Measurements from ENCODE around the gene FAM193B. TPM values are rescaled to one million over a fixed set of nuclear protein-coding genes. Genes with fewer than 3 reads are reported as not detected.
"Not testable (repeated sequence)": the region's sequence is repeated elsewhere in the genome, so short reads cannot be mapped to it uniquely, and the experiment has no call there.

Gene FAM193B
- total RNA-seq, 1 donor from 2014 or later, result 43.8 TPM

DNA sequence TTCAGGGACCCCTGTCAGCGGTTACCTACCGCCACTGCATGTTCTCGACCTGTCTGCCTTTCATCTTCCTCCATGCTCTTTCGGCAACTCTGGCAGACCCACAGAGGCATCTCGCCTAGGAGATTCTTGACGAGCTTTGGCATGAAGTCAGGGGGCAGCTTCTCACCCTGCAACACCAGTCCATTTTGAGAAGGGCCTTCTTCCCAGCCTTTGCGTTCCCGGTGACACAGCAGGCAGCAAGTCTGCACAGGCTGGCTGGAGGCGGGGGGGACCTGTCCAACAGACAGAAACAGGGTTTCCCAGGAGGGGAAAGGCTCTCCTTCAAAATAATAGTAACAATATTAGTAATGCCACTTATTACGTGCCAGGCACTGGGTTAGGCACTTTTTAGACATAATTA, 15.5 kb downstream of the FAM193B start:
- no peak for DNase-seq (ENCODE audit: low spot score)

DNA sequence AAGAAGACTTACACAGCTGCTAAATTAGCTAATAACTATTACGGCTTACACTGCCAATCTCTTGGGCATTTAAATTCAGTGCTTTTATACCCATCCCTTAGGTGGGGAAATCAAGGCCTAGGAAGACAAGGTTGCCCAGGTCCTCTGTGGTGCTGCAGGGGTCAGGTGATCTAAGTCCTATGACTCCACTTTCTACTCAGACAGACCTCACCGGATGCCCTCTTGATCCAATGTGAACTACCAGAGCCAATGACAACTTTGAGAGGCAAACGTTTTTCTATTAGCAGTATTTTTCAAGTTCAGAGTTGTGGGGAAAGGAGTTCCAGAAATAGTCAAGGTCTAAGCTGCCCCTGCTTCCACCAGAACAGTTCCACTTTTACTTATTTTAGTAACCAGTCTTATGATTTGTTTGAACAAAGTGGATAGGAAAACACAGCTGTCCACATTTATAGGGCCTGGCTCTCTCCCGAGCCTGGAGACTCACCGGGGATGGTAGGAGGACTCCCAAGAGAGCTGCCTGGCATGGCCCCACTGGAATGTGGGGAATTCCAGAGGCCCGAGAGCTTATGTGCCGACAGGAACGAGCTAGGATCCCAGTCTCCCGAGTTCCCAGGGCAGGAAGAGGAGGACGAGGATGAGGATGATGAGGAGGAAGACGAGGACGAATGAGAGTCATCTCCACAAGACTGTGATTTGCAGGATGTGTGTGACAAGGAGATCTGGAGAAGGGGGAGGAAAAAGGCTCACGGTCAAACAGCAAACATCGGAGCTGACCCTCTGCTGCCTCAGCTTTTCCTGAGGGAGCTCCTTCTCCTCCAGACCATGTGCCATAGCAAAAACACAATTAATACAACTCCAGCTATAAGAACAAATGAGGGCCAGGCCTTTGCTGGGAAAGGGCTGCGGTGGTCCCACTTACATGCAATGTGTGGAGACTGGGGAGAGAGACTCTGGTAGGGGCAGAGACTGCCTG, 16.7 kb downstream of the FAM193B start:
- peak; percentile 72 for DNase-seq (ENCODE audit: low spot score)

DNA sequence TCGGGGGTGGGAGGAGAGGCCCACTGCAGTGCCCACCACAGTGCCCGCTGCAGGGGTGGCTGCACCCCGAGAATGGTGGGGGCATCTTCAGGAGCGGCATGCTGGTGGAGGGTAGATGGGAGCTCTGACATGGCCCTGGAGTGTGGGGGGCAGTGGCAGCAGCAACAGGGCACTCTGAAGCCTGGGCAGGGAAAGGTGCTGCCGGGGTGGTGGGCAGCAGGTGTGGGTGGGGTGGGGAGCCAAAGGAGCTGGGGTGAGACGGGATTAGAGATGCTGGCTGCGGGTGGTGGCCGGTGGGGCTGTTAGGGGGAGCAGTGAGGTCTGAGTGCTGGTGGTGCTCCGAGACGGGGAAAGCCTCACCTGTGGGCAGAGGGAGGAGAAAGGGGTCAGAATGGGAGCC, 18.0 kb downstream of the FAM193B start:
- DNase-seq (ENCODE audit: low spot score), result no peak

DNA sequence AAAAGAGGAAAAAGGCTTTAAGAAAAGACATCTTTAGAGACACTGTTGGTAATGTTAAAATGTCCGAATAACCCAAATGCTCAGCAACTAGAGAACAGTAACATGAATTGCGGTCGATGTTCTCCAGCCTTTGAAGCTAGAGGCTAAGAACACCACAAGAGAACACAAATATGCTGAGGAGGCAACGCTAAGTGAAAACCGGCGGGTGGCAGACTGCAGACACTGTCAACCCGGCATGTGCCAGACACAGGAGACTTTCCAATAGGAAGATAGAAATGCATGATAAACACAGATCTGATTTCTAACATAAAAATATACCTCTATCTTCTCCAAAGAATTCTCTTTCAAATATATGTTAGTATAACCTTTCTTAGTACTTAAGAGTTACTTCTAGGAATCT, 19.2 kb downstream of the FAM193B start:
- no peak for DNase-seq (ENCODE audit: low spot score)

DNA sequence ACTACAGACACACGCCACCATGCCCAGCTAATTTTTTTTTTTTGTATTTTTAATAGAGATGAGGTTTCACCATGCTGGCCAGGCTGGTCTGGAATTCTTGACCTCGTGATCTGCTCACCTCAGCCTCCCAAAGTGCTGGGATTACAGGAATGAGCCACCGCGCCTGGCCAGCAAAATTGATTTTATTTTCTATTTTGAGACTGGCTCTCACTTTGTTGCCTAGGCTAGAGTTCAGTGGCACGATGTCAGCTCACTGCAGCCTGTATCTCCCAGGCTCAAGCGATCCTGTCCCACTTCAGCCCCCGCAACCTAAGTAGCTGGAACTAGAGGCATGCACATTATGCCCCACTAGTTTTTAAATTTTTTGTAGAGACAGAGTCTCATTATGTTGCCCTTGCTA, 19.9 kb downstream of the FAM193B start:
- DNase-seq (ENCODE audit: low spot score), result not testable (repeated sequence)

DNA sequence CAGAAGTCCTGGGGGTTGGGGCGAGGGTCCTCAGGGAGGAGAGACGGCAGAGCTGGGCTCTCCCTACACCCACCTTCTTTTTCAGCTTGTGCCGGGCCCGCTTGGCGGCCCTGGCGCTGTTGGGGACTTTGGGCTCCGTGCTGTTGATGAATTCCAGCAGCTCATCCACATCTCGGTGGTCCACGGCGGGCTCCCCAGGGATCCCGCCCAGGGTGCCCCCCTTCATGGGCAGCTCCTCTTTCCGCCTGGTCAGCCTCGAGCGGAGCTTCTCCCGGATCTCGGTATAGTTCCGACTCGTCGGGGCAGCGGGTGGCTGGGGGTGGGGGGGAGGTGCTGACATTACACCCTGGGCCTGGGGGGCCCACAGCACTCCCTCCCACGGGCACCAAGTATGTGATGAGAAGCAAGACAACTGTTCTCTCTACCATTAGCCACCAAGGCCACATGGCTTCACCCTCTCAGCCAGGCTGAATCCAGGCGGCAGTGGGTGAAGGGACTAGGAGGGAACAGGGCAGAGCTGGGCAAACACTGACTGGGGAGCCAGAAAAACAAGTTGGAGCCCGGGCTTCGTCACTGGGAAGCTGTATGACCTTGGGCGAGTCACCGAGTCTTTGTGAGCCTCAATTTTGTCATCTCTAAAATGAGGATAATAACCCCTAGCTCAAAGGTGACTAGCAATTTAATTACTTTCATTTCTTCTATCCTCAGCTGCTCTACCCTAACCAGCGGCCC, 23.0 kb downstream of the FAM193B start:
- no peak for DNase-seq (ENCODE audit: low spot score)

DNA sequence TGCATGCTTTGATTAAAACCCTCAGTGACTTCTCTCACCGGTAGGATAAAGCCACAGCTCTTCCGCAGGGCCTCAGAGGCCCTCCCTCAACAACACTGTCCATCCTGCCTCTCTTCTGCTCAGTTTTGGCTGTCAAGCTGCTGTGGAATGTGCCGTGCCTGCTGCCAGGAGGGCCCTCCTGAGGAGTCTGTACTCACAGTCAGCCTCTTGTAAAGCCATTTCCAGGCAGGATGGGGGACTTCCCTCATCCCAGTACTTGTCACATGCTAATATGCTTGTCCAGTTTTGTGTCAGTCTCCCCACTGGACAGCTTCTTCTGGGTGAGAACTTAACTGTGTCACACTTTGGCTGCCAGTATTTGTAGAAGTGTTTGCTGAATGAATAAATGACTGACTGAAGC, 23.7 kb downstream of the FAM193B start:
- no peak for DNase-seq (ENCODE audit: low spot score)

DNA sequence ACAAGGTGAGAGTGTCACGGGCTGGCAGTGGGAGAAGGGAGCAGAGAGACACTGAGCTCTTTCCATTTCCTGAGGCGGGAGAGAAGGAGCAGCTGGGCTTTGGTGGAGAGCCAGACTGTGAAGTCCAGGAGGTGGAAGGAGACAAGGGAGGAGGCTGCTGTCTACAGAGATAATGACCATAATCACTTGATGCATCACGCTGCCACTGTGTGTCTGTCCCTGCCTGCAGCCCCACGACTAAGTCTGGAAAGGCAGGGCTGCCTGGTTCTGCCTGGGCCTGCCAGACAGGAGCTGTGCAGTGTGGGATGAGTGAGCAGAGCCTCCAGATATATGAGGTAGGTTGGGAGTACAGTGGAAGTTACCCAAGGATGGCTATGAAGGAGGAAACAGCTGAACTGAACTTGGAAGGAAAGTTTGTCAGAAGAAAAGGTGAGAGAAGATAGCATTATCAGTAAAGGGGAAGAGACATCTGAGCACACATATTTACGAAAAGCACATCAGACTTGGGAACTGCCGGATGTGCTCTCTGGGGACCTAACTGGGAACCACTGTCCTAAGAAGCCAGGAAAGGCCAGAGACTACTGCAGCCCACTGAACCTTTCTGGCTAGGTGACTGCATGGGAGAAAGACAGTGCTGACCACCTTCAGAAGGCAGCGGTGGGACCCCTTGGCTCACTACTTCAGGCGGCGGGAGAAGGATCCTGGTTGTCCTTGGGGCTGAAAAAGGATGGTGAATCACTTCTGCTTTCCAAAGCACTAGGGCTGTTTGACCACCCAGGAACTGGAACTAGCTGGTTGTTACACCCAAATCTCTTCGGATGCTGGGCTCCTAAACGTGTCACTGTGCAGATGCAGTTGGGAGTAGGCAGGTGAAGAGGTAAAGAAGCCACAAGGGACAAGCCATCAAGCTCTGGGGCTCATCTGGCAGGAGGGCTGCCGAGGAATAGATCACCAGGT, 24.8 kb downstream of the FAM193B start:
- no peak for DNase-seq (ENCODE audit: low spot score)

DNA sequence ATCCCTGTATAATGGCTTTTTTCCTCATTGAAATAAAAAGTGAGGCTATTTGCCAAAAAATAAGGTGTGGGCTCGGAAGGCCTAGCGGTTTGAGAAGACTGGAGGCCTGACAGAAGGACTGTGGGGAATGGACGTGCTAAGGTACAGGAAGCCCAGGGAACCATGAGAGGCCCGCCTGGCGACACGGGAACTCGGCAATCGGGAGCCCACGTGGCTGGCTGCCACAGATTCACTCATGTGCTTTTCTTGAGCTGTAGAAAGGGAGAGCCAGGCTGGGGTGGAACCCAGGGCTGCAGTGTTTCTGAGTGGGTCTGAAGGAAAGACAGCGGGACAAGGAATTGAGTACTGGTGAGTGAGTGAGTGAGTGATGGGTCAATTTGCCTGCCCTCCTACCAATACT, 25.7 kb downstream of the FAM193B start:
- no peak for DNase-seq (ENCODE audit: low spot score)

DNA sequence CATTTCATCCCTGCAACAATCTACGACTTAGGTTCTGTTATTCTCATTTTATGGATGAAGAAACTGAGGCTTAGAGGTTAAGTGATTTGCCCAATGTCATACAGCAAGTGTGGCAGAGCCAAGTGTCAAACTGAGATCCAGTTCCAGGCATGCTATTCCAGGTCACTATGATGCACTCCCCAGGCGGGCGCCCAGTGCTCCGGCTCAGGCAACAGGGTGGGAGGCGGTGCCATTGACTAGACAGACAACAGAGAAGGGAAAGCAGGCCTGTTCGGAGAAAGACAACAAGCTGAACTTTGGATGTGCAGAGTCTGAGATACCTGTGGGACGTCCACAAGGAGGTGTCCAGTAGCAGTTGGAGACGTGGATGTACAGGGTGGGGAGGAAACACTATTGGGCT, 26.8 kb downstream of the FAM193B start:
- DNase-seq (ENCODE audit: low spot score), result no peak

DNA sequence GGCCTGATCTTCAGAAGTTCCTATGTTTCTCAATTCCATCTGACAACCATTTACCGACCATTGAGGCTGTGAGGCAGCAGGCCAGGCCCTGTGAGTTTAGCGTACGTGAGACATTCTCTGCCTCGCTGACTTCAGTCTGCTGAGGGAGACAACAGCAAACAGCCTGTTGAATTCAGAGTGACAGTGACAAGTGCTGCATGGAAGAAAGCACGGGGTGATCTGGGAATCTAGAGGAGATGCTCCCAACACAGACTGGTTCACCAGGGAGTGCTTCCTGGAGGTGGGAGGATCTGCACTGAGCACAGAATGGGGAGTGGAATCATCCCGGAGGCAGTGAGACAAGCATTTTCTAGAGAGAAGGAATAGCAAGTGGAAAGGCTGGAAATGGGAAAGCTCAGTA, 27.6 kb downstream of the FAM193B start:
- no peak for DNase-seq (ENCODE audit: low spot score)

DNA sequence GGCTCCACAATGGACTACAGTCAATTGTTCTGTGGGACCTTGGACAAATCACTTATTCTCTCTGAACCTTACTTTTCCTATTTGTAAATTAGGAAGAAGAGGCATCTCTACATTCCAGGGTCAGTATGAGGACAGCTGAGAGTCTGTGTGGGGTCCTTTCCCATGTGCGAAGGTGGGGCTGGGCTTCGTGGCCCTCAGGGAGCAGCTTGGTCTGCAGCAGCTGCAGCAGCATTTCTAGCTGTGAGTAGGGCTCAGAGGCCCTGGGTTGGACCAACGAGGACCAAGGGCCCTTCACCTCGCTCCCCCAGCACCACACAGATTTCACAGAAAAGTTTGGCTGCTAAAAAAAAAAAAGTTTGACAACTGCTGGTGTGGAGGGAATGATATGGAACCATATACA, 28.2 kb downstream of the FAM193B start:
- DNase-seq (ENCODE audit: low spot score), result no peak

DNA sequence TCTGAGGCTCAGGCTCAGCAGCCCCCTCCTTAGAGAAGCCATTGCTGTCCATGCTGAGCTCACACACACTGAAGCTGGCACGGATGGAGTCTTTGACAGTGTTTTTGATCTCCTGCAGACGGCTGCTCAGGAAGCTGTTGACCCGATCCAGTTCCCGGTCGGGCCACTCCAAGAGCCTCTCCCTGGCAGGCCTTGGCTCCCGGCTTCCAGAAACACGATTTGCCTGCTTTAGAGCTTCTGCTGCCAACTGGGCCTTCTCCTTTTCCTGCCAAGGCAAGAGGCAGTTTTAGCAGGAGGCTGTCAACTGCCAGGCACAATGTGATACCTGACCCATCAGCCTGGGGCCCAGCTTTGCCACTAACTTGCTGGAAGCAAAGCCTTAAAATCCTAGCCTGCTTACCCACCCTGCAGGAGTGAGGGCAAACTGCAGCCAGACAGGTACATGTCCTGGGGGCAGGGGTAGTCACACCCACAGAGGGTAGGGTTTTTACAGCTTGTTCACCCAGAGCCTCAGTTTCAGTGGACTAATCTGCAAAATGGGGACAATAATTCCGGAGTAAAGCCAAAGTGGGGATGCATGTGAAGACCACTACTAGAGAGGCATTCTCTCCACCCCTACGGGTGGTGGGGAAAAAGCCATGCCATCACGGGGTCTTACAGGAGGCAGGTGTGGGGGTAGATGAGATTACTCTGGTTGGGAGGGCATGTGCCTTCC, 29.3 kb downstream of the FAM193B start:
- no peak for DNase-seq (ENCODE audit: low spot score)

DNA sequence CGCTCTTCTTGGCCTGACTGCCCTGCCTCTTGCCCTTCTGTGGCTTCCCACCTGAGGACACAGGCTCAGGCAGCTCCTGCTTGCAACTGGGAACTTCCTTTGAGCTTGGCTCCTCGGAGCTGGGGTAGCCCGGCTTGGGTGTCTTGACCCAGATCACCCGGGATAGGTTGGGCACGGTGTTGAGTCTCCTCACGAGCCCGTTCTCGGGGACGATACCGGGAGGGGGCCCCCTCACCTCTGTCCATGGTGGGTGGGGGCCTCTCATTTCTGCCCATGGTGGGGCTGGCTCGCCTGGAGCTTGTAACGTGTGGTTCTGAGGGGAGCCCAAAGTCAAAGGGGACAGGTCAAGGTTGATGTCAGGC, 29.8 kb downstream of the FAM193B start:
- DNase-seq (ENCODE audit: low spot score), result no peak

DNA sequence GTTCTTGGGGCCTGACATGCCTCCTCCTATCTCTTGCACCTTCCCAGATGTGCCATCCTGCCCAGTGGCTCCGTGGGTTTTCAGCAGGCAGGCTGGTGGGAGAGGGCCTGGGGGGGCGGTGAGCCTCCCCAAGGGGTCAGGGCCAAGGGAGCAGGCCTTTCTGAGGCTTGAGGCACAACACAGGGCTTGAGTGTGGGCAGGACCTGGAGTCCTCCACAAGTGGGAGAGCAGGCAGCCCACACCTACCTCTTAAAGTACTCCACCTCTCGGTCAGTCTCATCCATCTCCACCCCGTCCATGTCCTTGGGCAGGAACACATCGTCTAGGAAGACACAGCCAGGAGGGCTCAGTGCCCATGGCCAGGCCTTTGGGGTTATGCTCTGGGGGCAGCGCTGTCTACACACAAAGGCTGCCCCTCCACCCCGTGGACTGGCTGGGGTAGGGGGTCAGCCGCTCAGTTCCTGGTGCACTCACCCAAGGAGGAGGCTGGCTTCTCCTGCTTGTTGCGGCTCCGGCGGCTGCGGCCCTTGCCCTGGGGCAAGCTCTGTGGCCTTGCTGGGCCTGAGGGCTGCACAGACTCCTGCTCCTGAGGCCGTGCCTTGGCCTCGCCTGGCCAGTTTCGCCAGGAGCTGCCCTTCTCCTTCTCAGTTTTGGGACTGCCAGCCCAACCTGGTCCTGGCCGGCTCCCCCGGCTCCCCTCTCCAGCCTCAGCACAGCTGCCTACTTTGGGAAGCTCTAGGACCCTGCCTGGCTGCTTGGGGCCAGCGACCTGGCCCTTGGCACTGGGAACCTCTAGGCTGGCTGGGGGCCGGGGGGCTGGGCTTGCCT, 30.4 kb downstream of the FAM193B start:
- no peak for DNase-seq (ENCODE audit: low spot score)

DNA sequence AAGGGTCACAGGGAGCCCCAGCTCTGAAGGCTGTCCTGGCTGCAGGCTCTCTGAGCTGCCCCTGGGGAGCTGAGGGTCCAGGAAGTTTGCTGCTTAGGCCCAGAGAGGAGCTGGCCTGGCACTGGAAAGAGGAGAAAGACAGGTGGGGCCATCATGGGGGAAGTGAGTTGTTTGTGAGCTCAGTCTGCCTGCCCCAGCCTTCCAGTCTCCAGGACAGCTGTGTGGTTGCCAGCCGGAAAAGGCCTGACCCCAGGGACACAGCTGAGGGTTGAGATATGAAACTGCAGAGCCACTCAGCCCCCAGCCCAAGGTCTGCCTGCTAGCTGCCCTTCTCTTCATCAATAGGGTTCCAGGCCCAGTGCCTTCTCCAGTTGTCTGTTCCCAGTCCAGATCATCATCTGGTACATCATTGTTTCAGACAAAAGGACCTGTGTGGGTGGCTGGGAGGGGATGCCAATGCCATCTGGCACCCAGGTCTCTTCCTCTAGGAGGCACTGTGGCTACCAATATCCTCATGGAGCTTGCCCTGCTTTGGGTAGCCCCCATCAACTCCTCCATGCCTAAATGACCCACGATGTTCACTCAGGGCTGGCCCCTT, 33.3 kb downstream of the FAM193B start:
- DNase-seq (ENCODE audit: low spot score), result no peak

DNA sequence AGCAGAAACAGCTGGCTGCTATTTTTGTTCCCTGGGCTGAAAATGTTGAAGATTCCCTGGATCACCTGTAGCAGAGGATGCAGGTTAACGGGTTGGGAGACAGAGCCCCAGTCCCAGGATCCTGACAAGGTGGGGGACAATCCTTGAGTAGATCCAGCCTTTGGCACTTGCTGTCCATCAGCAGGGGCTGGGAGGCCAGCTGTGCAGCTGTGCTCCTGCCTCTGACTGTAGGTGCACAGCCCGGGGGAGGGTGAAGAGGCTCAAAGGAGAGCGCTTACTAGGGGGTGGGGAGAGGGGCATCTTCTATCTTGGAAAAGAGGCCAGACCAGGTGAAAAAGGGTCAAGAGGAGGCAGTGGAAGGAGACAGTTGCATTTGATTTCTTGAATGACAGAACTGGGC, 34.1 kb downstream of the FAM193B start:
- no peak for DNase-seq (ENCODE audit: low spot score)

DNA sequence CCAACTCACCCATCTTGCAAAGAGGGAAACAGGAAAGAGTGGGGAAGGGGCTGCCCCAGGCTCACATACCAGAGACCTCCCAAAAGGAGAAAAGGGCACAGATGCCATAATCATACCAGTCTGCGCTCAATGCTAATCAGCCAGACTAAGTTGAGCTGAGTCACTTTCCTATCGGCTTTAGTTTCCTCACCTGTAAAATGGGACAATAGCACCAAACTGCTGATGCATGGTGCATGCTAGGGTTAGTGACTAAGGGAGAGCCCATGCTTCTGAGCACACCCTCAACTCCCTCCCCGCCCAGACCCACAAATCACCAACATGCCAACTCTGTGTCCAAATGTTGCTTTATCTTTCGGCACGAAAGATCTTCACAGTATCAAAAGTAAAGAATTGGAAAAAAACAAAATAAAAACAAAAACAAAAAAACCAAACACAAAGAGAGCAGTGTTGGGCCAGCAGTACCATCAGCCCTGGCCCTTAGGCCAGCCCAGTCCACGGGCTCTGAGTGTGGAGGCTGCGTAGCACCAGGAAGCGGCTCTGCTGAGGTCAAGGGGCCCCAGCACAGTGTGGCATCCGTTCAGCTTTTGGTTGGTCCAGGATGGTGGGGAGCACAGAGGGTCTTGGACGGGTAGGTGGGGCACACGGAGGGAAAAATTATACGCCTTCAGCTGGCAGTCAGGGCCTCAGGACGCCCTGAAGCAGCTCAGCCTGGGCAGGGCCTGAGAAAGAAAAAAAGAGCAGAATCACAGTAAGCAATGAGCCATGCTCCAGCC, 34.7 kb downstream of the FAM193B start:
- no peak for DNase-seq (ENCODE audit: low spot score)

All from umbilical cord (tissue), 2 donors.